ENCODE results near the gene OPN1MW3. TPM values are rescaled to one million over a fixed set of nuclear protein-coding genes. Genes with fewer than 3 reads are reported as not detected.

OPN1MW3 gene
- polyA plus RNA-seq, 1 donor (not counting 4 experiments of a cell fraction or from before 2014, with no cell fraction given) = not detected

DNA sequence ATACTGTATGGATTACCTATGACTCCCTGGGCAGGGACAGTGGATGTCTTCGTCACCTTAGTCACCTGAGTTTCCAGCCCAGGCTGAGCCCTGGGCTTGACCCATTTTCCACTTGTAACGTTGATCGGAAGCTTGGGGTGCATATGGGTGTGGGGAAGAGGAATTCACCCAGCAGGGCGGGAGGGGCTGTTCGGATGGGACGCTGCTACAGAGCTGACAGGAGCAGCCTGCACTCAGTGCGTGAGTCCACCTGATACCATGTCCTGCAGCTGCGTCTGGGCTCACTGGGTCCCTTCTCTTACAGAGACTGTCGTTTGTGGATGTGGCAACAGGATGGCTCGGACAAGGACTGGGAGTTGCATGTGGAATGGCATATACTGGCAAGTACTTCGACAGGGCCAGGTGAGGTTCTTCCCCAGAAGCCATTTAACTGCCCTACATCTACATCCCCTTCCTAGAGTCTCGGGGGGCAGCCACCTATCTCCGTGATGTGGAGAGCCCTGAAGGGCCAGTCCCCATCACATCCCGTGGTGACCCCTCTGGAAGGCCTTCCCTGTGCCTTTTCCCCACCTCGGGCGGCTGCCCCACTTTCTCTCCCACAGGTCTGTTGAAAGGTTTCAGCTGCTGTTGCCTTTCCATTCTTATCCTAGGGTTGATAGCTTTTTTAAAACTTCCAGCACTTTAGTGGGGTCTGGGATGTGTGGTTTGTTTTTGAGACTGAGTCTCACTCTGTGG lies 51.8 kb downstream of the OPN1MW3 start:
- TF ChIP-seq EZH2 (IDR thresholded peaks at IDR 0.05; ENCODE audit: low read length) = no peak
- TF ChIP-seq, protein P1, sequence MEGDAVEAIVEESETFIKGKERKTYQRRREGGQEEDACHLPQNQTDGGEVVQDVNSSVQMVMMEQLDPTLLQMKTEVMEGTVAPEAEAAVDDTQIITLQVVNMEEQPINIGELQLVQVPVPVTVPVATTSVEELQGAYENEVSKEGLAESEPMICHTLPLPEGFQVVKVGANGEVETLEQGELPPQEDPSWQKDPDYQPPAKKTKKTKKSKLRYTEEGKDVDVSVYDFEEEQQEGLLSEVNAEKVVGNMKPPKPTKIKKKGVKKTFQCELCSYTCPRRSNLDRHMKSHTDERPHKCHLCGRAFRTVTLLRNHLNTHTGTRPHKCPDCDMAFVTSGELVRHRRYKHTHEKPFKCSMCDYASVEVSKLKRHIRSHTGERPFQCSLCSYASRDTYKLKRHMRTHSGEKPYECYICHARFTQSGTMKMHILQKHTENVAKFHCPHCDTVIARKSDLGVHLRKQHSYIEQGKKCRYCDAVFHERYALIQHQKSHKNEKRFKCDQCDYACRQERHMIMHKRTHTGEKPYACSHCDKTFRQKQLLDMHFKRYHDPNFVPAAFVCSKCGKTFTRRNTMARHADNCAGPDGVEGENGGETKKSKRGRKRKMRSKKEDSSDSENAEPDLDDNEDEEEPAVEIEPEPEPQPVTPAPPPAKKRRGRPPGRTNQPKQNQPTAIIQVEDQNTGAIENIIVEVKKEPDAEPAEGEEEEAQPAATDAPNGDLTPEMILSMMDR (optimal IDR thresholded peaks at IDR 0.05 in 1 of 3, IDR thresholded peaks at IDR 0.05 in 1 of 3, conservative IDR thresholded peaks at IDR 0.05 in 1 of 3; ENCODE audit: extremely low read depth in 1 of 3, insufficient read depth in 2 of 3, low read length in 3 of 3) = no peak
- Histone ChIP-seq H4K20me1 (ENCODE audit: control insufficient read depth, extremely low read depth, insufficient read depth, low read length) (no peaks in the 10 kb centered on the region), H3K79me2 (ENCODE audit: control insufficient read depth, insufficient read depth, low read length) (no peaks in the 10 kb centered on the region), H3K9me1 (ENCODE audit: control insufficient read depth, extremely low read depth, insufficient read depth, low read length) (no peaks in the 10 kb centered on the region), H3K27ac (ENCODE audit: control insufficient read depth, insufficient read depth, low read length) (no peak overlapping the region), H3K4me3 (ENCODE audit: control insufficient read depth in 2 of 3, extremely low read depth in 1 of 3, insufficient read depth in 2 of 3, low read depth in 1 of 3, low read length in 3 of 3) (no peak overlapping the region), H3K9me3 (ENCODE audit: control insufficient read depth, low read depth, low read length) (peaks cover 1% of the 10 kb centered on the region), H3K36me3 (ENCODE audit: control insufficient read depth in 2 of 2, extremely low read depth in 1 of 2, insufficient read depth in 2 of 2, low read length in 2 of 2) (no peaks in the 10 kb centered on the region), H3K9ac (ENCODE audit: control insufficient read depth, extremely low read depth, insufficient read depth, low read length) (no peak overlapping the region), H3K27me3 (ENCODE audit: control insufficient read depth, extremely low read depth, insufficient read depth, low read length) (no peaks in the 10 kb centered on the region), H3K4me1 (ENCODE audit: control insufficient read depth, extremely low read depth, insufficient read depth, low read length) (no peaks in the 10 kb centered on the region), H3K4me2 (ENCODE audit: control insufficient read depth, extremely low read depth, insufficient read depth, low read depth, low read length) (no peak overlapping the region), H2AFZ (ENCODE audit: control insufficient read depth, low read length) (no peak overlapping the region)
- FAIRE-seq (no peak), DNase-seq (ENCODE audit: low read depth, low spot score) (no peak)
- dilution Hi-C loops (cut with MboI; ENCODE audit: extremely low pct_ligation_motif_present, low sequenced_read_pairs) = no loop called here

DNA sequence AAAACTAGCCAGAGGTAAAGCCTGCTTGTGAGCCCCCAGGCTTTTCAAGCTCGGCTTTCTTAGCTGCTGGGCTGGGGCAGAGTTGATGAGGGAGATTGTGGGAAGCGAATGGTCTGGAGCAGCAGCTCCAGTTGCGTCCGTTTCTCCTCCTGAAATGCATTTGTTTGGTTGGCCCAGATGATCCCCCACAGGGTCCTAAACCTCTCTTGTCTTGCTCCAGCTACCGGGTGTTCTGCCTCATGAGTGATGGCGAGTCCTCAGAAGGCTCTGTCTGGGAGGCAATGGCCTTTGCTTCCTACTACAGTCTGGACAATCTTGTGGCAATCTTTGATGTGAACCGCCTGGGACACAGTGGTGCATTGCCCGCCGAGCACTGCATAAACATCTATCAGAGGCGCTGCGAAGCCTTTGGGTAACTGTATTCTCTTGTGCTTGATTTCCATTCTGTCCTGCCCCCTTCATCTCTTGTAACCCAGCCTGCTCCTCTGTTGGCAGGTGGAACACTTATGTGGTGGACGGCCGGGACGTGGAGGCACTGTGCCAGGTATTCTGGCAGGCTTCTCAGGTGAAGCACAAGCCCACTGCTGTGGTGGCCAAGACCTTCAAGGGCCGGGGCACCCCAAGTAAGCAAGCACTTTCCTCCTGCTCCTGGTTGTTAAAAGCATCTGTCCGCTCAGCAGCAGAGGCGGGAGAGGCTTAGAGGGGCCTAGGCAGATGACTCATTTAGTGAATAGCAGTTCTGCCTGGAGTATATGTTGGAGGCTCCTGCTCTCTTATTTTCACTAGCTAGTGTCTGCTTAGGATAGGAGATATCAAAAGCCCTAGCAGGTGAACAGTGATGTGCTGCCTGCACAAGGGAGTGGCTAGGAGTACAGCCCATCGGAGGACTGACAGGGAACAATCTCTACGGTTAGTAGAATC lies 53.5 kb downstream of the OPN1MW3 start:
- H3K9me1 ChIP-seq (ENCODE audit: control insufficient read depth, extremely low read depth, insufficient read depth, low read length) = no peaks in the 10 kb centered on the region
- H3K4me1 ChIP-seq (ENCODE audit: control insufficient read depth, extremely low read depth, insufficient read depth, low read length) = no peaks in the 10 kb centered on the region
- H3K27ac ChIP-seq (ENCODE audit: control insufficient read depth, insufficient read depth, low read length) = no peak overlapping the region
- peaks cover 1% of the 10 kb centered on the region for H3K9me3 ChIP-seq (ENCODE audit: control insufficient read depth, low read depth, low read length)
- H3K4me2 ChIP-seq (ENCODE audit: control insufficient read depth, extremely low read depth, insufficient read depth, low read depth, low read length) = no peak overlapping the region
- H3K79me2 ChIP-seq (ENCODE audit: control insufficient read depth, insufficient read depth, low read length) = no peaks in the 10 kb centered on the region
- H3K36me3 ChIP-seq (ENCODE audit: control insufficient read depth in 2 of 2, extremely low read depth in 1 of 2, insufficient read depth in 2 of 2, low read length in 2 of 2) = no peaks in the 10 kb centered on the region
- no peak for DNase-seq (ENCODE audit: low read depth, low spot score)
- H2AFZ ChIP-seq (ENCODE audit: control insufficient read depth, low read length) = no peak overlapping the region
- dilution Hi-C loops (cut with MboI; ENCODE audit: extremely low pct_ligation_motif_present, low sequenced_read_pairs) = no loop called here
- H3K9ac ChIP-seq (ENCODE audit: control insufficient read depth, extremely low read depth, insufficient read depth, low read length) = no peak overlapping the region
- TF ChIP-seq, protein P1 (optimal IDR thresholded peaks at IDR 0.05 in 1 of 3, IDR thresholded peaks at IDR 0.05 in 1 of 3, conservative IDR thresholded peaks at IDR 0.05 in 1 of 3; ENCODE audit: extremely low read depth in 1 of 3, insufficient read depth in 2 of 3, low read length in 3 of 3) = no peak
- no peak for FAIRE-seq
- H3K27me3 ChIP-seq (ENCODE audit: control insufficient read depth, extremely low read depth, insufficient read depth, low read length) = no peaks in the 10 kb centered on the region
- no peaks in the 10 kb centered on the region for H4K20me1 ChIP-seq (ENCODE audit: control insufficient read depth, extremely low read depth, insufficient read depth, low read length)
- H3K4me3 ChIP-seq (ENCODE audit: control insufficient read depth in 2 of 3, extremely low read depth in 1 of 3, insufficient read depth in 2 of 3, low read depth in 1 of 3, low read length in 3 of 3) = no peak overlapping the region

All from keratinocyte (primary cell).